H54 (cell line): ENCODE data around the gene TRIM40.
"Not testable (repeated sequence)": the region's sequence is repeated elsewhere in the genome, so short reads cannot be mapped to it uniquely, and the experiment has no call there.

ENCODE experiments used
- DNase-seq: peaks from one replicate; pipeline ENCODE4 v3.0.0; 2011; ENCODE audit warnings: low spot score, mixed read lengths; ENCODE audit not compliant: insufficient read length
- FAIRE-seq: peaks from 3 replicates; lab custom pipeline; 2011; peaks lifted over from hg19 to GRCh38; lab: Jason Lieb, UNC
- POLR2A ChIP-seq: IDR thresholded peaks from 2 replicates; pipeline ENCODE4 v1.6.1; 2011; ENCODE audit warnings: low read depth, mild to moderate bottlenecking, low read length

Gene TRIM40

DNA sequence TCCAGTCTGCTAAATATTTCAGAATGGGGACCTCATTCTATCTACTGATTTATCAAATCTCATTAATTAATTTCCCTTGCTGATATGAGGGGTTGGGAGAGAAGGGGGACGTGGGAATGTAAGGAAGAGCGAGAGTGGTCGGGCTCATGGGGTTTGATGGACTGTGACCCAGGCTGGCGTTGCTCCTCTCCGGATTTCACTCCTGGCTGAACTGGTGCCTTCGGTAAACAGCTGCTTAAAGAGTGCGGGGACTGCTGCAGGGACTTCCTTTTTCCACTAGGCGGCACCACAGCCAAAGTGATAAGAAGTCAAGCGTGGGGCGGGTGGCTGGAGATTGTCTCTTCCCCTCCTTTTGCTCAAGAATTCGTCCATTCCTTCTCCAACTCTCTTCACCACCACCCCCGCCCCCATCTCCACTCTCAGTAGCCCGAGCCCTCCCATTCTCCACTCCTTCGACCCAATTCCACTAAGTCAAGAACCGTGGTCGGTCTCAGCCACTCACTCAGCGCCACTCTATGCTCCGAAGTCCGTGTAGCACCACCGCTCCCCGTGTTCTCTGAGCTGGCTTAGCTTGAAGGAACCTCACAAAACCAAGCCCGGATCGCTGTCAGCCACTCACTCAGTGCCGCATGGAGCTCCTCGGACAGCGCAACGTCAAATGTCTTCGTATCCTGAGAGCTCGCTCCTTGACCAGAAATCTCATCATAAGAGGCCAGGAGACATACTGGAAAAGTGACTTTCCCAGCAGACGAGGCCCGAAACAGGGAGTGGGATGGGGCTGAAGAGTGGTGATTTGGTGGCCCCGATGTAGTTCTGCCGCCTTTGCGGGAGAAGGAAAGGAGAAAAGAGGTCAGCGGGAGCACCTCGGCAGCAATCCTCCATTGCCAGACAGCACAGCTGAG, 32.7 kb upstream of the TRIM40 start:
- DNase-seq: peak; percentile 64
- peak; percentile 48 for FAIRE-seq
- TF ChIP-seq POLR2A: no peak

DNA sequence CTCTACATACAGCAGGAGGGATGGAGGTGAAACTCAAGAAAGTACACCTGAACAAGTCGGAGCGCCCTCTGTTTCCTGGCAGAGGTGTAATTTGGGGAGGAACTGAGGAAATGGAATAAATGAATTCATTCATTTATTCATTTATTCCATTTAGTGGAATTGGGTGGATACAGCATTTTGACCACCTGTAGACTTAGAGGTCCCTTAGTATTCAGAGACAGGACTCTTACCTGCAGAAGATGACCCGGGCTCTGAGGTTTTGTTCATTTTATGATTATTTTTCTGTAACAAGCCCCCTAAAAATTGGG, 32.1 kb upstream of the TRIM40 start:
- no peak for TF ChIP-seq POLR2A
- FAIRE-seq (no peak), DNase-seq (no peak)

- FAIRE-seq: no peak
- no peak for TF ChIP-seq POLR2A
- no peak for DNase-seq
Measured at GRCh38 chr6:30104661-30105060, 31.3 kb upstream of the TRIM40 start.

- no peak for TF ChIP-seq POLR2A
- FAIRE-seq: no peak
- no peak for DNase-seq
Measured at GRCh38 chr6:30111266-30111856, 24.6 kb upstream of the TRIM40 start.

- TF ChIP-seq POLR2A: no peak
- DNase-seq: no peak
- no peak for FAIRE-seq
Measured at GRCh38 chr6:30112402-30112994, 23.4 kb upstream of the TRIM40 start.

- TF ChIP-seq POLR2A: no peak
- no peak for FAIRE-seq
- no peak for DNase-seq
Measured at GRCh38 chr6:30113003-30113759, 22.8 kb upstream of the TRIM40 start, which contains the start of gene TRIM31. TRIM31 (minus strand) TSS chr6:30113090; CDS start chr6:30112805, 285 bp downstream.

DNA sequence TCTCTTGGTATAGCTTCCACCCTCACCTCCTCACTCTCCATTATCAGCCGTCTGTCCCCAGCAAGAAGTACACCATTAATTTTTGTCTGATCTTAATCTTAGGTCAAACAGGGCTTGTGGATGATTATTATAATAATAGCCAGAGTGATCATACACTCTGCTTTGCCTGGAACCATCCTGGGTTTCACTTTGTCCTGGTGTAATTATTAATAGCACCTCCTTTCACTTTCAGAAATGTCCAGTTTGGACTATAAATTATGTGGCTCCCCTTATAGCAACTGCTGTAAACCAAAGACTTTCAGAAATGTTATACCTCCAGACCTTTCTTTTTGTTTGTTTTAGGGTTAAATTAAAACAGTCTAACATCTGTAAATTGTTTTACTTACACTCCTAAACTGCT, 22.1 kb upstream of the TRIM40 start:
- no peak for FAIRE-seq

GRCh38 chr6:30116724-30117123, 19.2 kb upstream of the TRIM40 start:
- FAIRE-seq (no peak), DNase-seq (no peak)
- no peak for TF ChIP-seq POLR2A

More for the DNA sequence above, 22.1 kb upstream of the TRIM40 start:
- DNase-seq: no peak
- TF ChIP-seq POLR2A: no peak

DNA sequence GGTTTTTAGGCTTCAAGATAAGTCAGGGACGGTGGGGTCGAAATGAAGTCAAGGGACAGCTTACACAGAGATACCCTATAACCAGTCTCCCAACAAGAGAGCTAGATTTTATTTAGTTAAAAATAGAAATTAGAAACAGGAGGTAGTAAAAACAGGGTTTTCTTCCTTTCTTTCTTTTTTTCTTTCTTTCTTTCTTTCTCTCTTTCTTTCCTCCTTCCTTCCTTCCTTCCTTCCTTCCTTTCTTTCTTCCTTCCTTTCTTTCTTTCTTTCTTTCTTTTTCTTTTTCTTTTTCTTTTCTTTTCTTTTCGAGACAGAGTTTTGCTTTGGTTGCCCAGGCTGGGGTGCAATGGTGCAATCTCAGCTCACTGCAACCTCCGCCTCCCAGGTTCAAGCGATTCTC, 17.2 kb upstream of the TRIM40 start:
- DNase-seq, FAIRE-seq: not testable (repeated sequence)

- FAIRE-seq (no peak), DNase-seq (no peak)
- TF ChIP-seq POLR2A: no peak
Measured at GRCh38 chr6:30121446-30122366, 14.2 kb upstream of the TRIM40 start.

DNA sequence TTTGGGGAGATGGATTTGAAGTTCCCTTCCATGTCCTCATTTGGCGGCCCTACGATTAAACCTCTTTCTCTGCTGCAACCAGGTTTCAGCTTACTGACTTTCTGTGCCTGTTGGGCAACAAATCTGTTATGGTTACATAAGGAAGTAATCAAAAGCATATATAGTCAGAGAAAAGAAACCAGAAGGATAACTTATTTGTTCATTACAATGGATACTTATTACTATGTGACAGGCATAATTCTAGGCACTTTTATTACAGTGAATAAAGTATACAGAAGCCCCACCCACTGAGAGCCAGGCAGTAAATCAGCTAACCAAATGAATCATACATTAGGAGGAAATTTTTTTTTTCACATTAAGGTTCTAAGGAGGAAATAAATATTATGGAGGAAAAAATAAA, 13.4 kb upstream of the TRIM40 start:
- DNase-seq (no peak), FAIRE-seq (no peak)
- TF ChIP-seq POLR2A: no peak

DNA sequence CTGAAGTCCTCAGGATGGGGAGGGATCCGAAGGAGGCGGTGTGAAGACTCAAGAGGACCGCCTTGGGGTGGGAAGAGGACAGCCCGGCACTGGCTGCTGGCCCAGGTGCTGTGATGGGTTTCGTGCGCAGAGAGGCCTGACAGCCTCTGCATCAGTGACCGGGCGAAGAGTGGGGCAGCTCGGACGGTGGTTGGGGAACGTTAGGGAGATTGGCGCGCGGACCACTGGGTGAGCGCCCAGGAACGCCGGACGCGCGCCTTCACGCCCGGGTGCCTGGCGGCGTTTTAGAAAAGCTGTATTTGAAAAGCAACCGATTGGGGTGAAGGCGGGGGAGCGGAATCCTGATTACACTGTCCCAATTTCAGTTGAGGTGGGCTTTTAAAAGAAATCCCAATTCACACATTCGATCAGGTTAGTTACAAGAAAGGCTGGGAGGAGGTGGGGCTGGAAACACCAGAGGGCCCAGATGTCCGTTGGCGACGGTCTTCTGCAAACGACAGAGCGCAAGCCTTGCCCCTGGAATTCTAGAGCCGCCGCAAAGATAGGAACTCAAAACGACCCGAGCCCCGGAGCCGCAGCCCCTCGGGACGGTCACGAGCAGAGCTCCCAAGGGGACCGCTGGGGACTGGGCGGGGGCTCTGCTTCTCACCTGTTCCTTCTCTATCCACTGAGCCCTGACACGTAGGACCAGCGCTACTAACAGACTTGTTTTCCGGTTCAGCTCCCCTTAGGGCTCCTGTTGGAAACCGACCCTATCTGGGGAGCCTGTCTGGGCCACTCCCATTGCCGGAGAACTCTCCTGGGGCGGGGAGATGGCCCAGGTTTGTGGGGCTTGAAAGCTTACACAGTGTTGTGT, 8.5 kb upstream of the TRIM40 start:
- FAIRE-seq (no peak), DNase-seq (no peak)
- no peak for TF ChIP-seq POLR2A
